ENCODE data around the gene CARD11.

Gene CARD11

DNA sequence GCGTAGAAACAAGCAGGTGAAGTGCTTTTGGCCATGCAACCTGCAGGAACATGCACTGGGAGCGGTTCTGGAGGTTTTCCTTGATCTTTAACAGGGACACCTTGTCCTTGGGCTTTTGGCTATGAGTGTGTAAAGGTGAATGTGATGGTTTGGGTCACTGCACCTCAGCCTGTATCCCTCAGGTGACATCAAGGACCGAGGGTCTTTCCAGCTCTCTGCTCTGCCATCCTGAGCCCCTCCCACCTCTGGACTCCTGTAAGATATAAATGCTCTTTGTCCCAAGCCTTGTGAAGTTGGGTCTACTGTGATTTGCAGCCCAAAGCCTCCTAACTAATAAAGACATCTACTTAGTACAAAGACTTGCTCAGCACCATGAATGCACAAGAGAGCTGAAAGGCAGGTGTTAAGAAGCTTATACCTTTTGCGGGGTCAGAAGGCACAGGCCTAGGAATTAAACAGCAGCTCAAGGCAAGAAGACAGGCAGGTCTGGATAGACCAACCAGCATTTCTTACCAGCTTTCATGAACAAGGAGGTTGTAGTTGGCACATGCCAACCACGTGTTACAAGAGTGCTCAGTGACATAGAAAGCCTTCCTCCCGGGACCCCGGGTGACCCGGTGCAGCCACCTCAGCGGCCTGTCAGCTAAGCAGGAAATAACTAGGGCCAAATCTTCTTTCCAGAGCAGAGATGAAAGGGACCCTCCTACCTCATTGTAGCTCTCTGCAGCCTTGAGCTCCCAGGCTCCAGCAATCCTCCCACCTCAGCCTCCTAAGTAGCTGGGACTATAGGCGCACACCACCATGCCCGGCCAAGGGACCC lies 89.9 kb downstream of the CARD11 start:
- no peak overlapping the region for H3K4me3 ChIP-seq (ENCODE audit: low read depth, low read length)
- in situ Hi-C loops (cut with HindIII; ENCODE audit: low sequenced_read_pairs) = no loop called here
- TF ChIP-seq, protein P1, sequence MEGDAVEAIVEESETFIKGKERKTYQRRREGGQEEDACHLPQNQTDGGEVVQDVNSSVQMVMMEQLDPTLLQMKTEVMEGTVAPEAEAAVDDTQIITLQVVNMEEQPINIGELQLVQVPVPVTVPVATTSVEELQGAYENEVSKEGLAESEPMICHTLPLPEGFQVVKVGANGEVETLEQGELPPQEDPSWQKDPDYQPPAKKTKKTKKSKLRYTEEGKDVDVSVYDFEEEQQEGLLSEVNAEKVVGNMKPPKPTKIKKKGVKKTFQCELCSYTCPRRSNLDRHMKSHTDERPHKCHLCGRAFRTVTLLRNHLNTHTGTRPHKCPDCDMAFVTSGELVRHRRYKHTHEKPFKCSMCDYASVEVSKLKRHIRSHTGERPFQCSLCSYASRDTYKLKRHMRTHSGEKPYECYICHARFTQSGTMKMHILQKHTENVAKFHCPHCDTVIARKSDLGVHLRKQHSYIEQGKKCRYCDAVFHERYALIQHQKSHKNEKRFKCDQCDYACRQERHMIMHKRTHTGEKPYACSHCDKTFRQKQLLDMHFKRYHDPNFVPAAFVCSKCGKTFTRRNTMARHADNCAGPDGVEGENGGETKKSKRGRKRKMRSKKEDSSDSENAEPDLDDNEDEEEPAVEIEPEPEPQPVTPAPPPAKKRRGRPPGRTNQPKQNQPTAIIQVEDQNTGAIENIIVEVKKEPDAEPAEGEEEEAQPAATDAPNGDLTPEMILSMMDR (IDR thresholded peaks at IDR 0.05; ENCODE audit: low read depth, low read length) = no peak
- DNase-seq (ENCODE audit: low read depth, low spot score) = no peak

DNA sequence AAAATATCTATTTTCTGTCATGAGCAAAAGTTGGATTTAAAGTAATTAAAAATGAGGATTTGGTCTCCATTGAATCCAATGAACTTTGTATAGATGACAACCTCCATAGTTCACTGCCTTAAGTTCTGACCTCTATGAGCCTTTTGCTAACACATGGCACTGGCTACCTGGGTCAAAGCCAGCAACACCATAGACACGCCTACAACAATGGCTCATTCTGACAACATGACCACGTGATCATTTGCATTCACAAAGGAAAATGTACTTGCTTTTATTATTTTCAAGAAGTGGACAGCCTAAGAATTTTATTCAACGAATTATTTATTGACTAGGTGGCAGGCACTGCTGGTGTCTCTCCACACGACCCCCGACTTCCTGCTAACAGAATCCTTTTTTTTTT lies 90.6 kb downstream of the CARD11 start:
- H3K4me3 ChIP-seq (ENCODE audit: low read depth, low read length) = no peak overlapping the region
- in situ Hi-C loops (cut with HindIII; ENCODE audit: low sequenced_read_pairs) = no loop called here
- no peak for DNase-seq (ENCODE audit: low read depth, low spot score)
- TF ChIP-seq, protein P1 (IDR thresholded peaks at IDR 0.05; ENCODE audit: low read depth, low read length) = no peak

DNA sequence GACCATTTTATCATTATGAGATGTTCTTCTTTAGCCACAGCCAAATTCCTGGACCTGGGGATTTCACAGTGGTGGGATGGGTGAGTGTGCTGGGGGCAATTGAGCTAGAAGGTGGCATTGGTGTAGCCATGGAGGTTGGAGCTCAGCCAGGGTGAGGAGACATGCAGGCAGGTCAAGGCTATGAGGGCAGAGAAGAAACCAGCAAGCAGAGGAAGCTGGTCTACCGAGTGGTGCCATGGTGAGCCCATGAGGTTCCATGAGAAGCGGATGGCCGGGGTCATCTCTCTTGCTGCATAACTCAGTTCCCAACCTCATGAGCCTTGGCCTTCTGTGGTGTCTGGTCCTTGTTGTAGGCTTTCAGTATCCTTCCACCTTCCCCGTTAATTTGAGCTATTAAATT lies 91.4 kb downstream of the CARD11 start:
- in situ Hi-C loops (cut with HindIII; ENCODE audit: low sequenced_read_pairs) = no loop called here
- H3K4me3 ChIP-seq (ENCODE audit: low read depth, low read length) = no peak overlapping the region
- no peak for DNase-seq (ENCODE audit: low read depth, low spot score)
- TF ChIP-seq, protein P1 (IDR thresholded peaks at IDR 0.05; ENCODE audit: low read depth, low read length) = no peak

DNA sequence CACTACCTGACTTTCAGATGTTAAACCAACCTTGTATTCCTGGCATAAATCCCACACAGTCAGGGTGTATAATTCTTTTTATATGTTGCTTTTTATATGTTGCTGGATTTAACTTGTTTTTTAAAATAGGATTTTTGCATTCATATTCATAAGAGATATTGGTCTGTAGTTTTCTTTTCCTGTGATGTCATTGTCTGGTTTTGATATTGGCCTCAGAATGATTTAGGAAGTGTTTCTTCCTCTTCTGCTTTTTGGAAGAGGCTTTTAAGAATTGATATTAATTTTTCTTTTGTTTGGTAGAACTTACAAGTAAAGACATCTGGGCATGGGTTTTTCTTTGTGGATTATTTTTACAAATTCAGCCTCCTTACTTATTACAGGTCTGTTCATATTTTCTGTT lies 93.1 kb downstream of the CARD11 start:
- no peak overlapping the region for H3K4me3 ChIP-seq (ENCODE audit: low read depth, low read length)
- DNase-seq (ENCODE audit: low read depth, low spot score) = no peak
- TF ChIP-seq, protein P1 (IDR thresholded peaks at IDR 0.05; ENCODE audit: low read depth, low read length) = no peak
- in situ Hi-C loops (cut with HindIII; ENCODE audit: low sequenced_read_pairs) = no loop called here

DNA sequence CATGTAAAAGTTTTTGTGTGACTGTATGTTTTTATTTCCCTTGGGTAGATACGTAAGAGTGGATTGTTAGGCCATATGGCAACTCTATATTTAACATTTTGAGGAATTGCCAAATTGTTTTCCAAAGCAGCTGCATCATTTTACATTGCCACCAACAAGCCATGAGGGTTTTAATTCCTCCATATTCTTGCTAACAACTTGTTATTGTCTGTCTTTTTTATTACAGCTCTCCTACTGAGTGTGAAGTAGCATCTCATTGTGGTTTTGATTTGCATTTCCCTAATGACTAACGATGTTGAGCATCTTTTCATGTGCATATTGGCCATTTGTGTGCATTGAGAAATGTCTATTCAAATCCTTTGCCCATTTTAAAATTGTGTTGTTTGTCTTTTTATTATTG lies 94.9 kb downstream of the CARD11 start:
- in situ Hi-C loops (cut with HindIII; ENCODE audit: low sequenced_read_pairs) = no loop called here
- H3K4me3 ChIP-seq (ENCODE audit: low read depth, low read length) = no peak overlapping the region
- no peak for DNase-seq (ENCODE audit: low read depth, low spot score)
- TF ChIP-seq, protein P1 (IDR thresholded peaks at IDR 0.05; ENCODE audit: low read depth, low read length) = no peak

DNA sequence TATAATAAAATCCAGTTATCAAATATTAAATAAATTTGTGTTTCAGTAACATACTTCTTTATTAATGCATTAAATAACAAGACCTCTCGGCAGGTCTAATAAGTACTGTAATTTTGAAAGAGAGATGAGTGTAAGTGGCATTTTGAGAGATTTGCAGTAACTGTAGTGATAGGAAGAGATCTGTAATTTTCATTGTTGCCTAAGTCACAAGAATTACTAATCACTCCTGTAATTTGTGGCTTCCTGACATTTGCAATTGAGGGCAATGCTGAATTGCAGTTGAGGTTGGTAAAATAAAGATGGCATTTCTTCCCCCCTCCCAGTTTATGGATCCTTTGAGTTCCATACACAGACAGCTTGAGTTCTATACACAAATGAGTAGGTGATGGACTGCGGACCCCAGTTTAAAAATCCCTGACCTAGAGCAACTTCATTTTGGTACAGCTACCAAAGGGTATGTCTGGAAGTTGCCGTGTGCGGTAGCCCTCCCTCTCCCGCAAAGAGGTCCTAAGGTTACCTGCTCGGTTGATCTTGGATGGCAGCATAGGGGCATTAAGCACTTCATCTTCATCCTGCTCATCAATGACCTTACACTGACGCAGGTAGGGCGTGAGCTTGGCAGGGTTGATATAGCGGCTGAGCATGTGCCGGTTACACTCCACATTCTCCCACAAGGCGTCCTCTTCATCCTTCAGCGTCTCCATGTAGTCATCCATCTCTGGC lies 96.4 kb downstream of the CARD11 start:
- no peak for DNase-seq (ENCODE audit: low read depth, low spot score)
- in situ Hi-C loops (cut with HindIII; ENCODE audit: low sequenced_read_pairs) = no loop called here
- TF ChIP-seq, protein P1 (IDR thresholded peaks at IDR 0.05; ENCODE audit: low read depth, low read length) = no peak
- no peak overlapping the region for H3K4me3 ChIP-seq (ENCODE audit: low read depth, low read length)
